Loucy (cell line): Measurements from ENCODE around the gene FGF3.

Experiments
- H2AFZ ChIP-seq: fragments of 200-600 bp; sonication (generic); 2 replicates; pipeline ENCODE4 v1.6.0; 2016; ENCODE audit warnings: antibody characterized with exemption, mild to moderate bottlenecking, low read length, moderate library complexity
- H3F3A ChIP-seq: fragments of 200-600 bp; 2 replicates; pipeline ENCODE4 v1.6.0; 2016; ENCODE audit warnings: antibody characterized with exemption, low read depth, mild to moderate bottlenecking
- H3K27me3 ChIP-seq: fragments of 200-600 bp; sonication (generic); 2 replicates; pipeline ENCODE4 v1.6.1; 2014; ENCODE audit warnings: low read length, mild to moderate bottlenecking; ENCODE audit not compliant: insufficient read depth, poor library complexity, severe bottlenecking
- H3K36me3 ChIP-seq: fragments of 200-600 bp; sonication (generic); 2 replicates; pipeline ENCODE4 v1.6.1; 2016; ENCODE audit warnings: low read length; ENCODE audit not compliant: insufficient read depth
- H3K4me1 ChIP-seq: fragments of 200-600 bp; sonication (generic); 2 replicates; pipeline ENCODE4 v1.5.1; 2014; ENCODE audit warnings: low read length, mild to moderate bottlenecking; ENCODE audit not compliant: insufficient read depth, poor library complexity, severe bottlenecking
- H3K4me2 ChIP-seq: fragments of 200-600 bp; sonication (generic); 2 replicates; pipeline ENCODE4 v1.6.0; 2014; ENCODE audit warnings: antibody characterized with exemption, low read length, low read depth, mild to moderate bottlenecking; ENCODE audit not compliant: poor library complexity, severe bottlenecking
- H3K4me3 ChIP-seq: fragments of 200-600 bp; sonication (generic); 2 replicates; pipeline ENCODE4 v1.5.1; 2014; ENCODE audit warnings: low read length, mild to moderate bottlenecking, mixed read lengths; ENCODE audit not compliant: poor library complexity, severe bottlenecking
- H3K79me2 ChIP-seq: fragments of 200-600 bp; sonication (generic); 2 replicates; pipeline ENCODE4 v1.6.1; 2014; ENCODE audit warnings: low read length; ENCODE audit not compliant: insufficient read depth
- H3K9ac ChIP-seq: fragments of 200-600 bp; sonication (generic); 2 replicates; pipeline ENCODE4 v1.6.0; 2014; ENCODE audit warnings: mild to moderate bottlenecking, low read depth, low read length, moderate library complexity; ENCODE audit not compliant: poor library complexity, severe bottlenecking
- H3K9me2 ChIP-seq: fragments of 200-600 bp; sonication (generic); replicated peaks from 2 replicates; pipeline ENCODE4 v1.6.1; 2016; ENCODE audit warnings: low read depth, low read length, mixed read lengths
- H3K9me3 ChIP-seq: fragments of 200-600 bp; sonication (generic); 2 replicates; pipeline ENCODE4 v1.6.1; 2014; ENCODE audit warnings: mild to moderate bottlenecking, antibody characterized with exemption, low read length, low read depth; ENCODE audit not compliant: insufficient read depth
- H4K20me1 ChIP-seq: fragments of 200-600 bp; sonication (generic); 2 replicates; pipeline ENCODE4 v1.6.0; 2014; ENCODE audit warnings: antibody characterized with exemption, low read length, mild to moderate bottlenecking; ENCODE audit not compliant: insufficient read depth, poor library complexity, severe bottlenecking
- CTCF ChIP-seq: fragments of 200-600 bp; sonication (generic); conservative IDR thresholded peaks from 2 replicates; pipeline ENCODE4 v1.5.1; 2014; ENCODE audit warnings: mild to moderate bottlenecking, antibody characterized with exemption, low read length
- EZH2phosphoT487 ChIP-seq: fragments of 200-600 bp; IDR thresholded peaks from 2 replicates; pipeline ENCODE4 v1.6.1; 2018; ENCODE audit warnings: antibody characterized with exemption, mild to moderate bottlenecking, moderate library complexity, borderline replicate concordance

FGF3 gene

GRCh38 chr11:69864686-69865661 is 45.8 kb upstream of the FGF3 start:
- no peak overlapping the region for H3K4me2 ChIP-seq
- H2AFZ ChIP-seq: no peak overlapping the region
- no peaks in the 10 kb centered on the region for H3K4me1 ChIP-seq
- H3K9ac ChIP-seq: no peak overlapping the region
- TF ChIP-seq CTCF (no peak), EZH2phosphoT487 (no peak)
- no peaks in the 10 kb centered on the region for H3K9me3 ChIP-seq
- no peaks in the 10 kb centered on the region for H4K20me1 ChIP-seq
- H3K27me3 ChIP-seq: no peaks in the 10 kb centered on the region
- H3F3A ChIP-seq: no peaks in the 10 kb centered on the region
- H3K9me2 ChIP-seq: no peaks in the 10 kb centered on the region
- H3K4me3 ChIP-seq: no peak overlapping the region
- H3K36me3 ChIP-seq: no peaks in the 10 kb centered on the region
- H3K79me2 ChIP-seq: no peaks in the 10 kb centered on the region

- Histone ChIP-seq H3K4me1 (no peaks in the 10 kb centered on the region), H2AFZ (no peak overlapping the region), H3K4me2 (no peak overlapping the region), H3K36me3 (no peaks in the 10 kb centered on the region), H4K20me1 (no peaks in the 10 kb centered on the region), H3K9ac (no peak overlapping the region), H3K9me3 (no peaks in the 10 kb centered on the region), H3F3A (no peaks in the 10 kb centered on the region), H3K4me3 (no peak overlapping the region), H3K79me2 (no peaks in the 10 kb centered on the region), H3K27me3 (no peaks in the 10 kb centered on the region), H3K9me2 (no peaks in the 10 kb centered on the region)
- no peak for TF ChIP-seq EZH2phosphoT487
- no peak for TF ChIP-seq CTCF
These were observed 44.5 kb upstream of the FGF3 start for GRCh38 chr11:69863544-69864200.

GRCh38 chr11:69862797-69863543 is 43.8 kb upstream of the FGF3 start:
- H3K4me2 ChIP-seq: no peak overlapping the region
- H2AFZ ChIP-seq: no peak overlapping the region
- H3K27me3 ChIP-seq: no peaks in the 10 kb centered on the region

More at GRCh38 chr11:69862797-69863543, 43.8 kb upstream of the FGF3 start:
- no peaks in the 10 kb centered on the region for H3K36me3 ChIP-seq
- no peaks in the 10 kb centered on the region for H3K9me2 ChIP-seq
- H3K79me2 ChIP-seq: no peaks in the 10 kb centered on the region
- no peaks in the 10 kb centered on the region for H3K9me3 ChIP-seq
- no peak overlapping the region for H3K9ac ChIP-seq
- no peaks in the 10 kb centered on the region for H4K20me1 ChIP-seq
- H3K4me1 ChIP-seq: no peaks in the 10 kb centered on the region
- TF ChIP-seq EZH2phosphoT487 (no peak), CTCF (no peak)
- H3F3A ChIP-seq: no peaks in the 10 kb centered on the region
- H3K4me3 ChIP-seq: no peak overlapping the region
